HG03045 (cell line): Measurements from ENCODE around the gene FAM25G.
"Not testable (repeated sequence)": the region's sequence is repeated elsewhere in the genome, so short reads cannot be mapped to it uniquely, and the experiment has no call there.

Source experiments
- ATAC-seq: cut with Tn5 transposase; IDR thresholded peaks from one replicate; pipeline ENCODE4 v1.9.1; 2021; ENCODE audit warnings: mild to moderate bottlenecking, moderate library complexity; ENCODE audit not compliant: unreplicated experiment

The FAM25G gene

GRCh38 chr10:47491600-47491999 lies at the start of gene FAM25G:
TSS of gene FAM25G (minus strand) at chr10:47491700. CDS start at chr10:47491674, 26 bp downstream.
- ATAC-seq: not testable (repeated sequence)

GRCh38 chr10:47536430-47536829 lies 44.9 kb upstream of the FAM25G start:
- not testable (repeated sequence) for ATAC-seq

GRCh38 chr10:47523475-47523874 lies 32.0 kb upstream of the FAM25G start, which contains the start of gene AGAP9:
TSS of gene AGAP9 (minus strand) at chr10:47523638. CDS start at chr10:47523526, 112 bp downstream.
- ATAC-seq: not testable (repeated sequence)

- not testable (repeated sequence) for ATAC-seq
Observed at GRCh38 chr10:47502313-47502712, 10.8 kb upstream of the FAM25G start.

- not testable (repeated sequence) for ATAC-seq
Observed at GRCh38 chr10:47494226-47494625, 2.7 kb upstream of the FAM25G start.

- not testable (repeated sequence) for ATAC-seq
Observed at GRCh38 chr10:47489630-47490029, 1.9 kb downstream of the FAM25G start.

GRCh38 chr10:47485943-47486342 lies 5.6 kb downstream of the FAM25G start:
- not testable (repeated sequence) for ATAC-seq

GRCh38 chr10:47484786-47485185 lies 6.7 kb downstream of the FAM25G start:
- ATAC-seq: not testable (repeated sequence)

GRCh38 chr10:47483923-47484322 lies 7.6 kb downstream of the FAM25G start, which contains the start of gene ANXA8:
TSS of gene ANXA8 (minus strand) at chr10:47484115. CDS start at chr10:47483933, 182 bp downstream.
- ATAC-seq: not testable (repeated sequence)

GRCh38 chr10:47482367-47482766 lies 9.1 kb downstream of the FAM25G start:
- ATAC-seq: not testable (repeated sequence)

- ATAC-seq: not testable (repeated sequence)
Observed at GRCh38 chr10:47481768-47482181, 9.7 kb downstream of the FAM25G start.

GRCh38 chr10:47481182-47481766 lies 10.2 kb downstream of the FAM25G start:
- not testable (repeated sequence) for ATAC-seq

GRCh38 chr10:47480133-47480532 lies 11.4 kb downstream of the FAM25G start:
- not testable (repeated sequence) for ATAC-seq

- ATAC-seq: not testable (repeated sequence)
Observed at GRCh38 chr10:47478114-47478513, 13.4 kb downstream of the FAM25G start.

- ATAC-seq: not testable (repeated sequence)
Observed at GRCh38 chr10:47477078-47477477, 14.4 kb downstream of the FAM25G start.

- ATAC-seq: not testable (repeated sequence)
Observed at GRCh38 chr10:47475101-47475500, 16.4 kb downstream of the FAM25G start.

GRCh38 chr10:47473516-47473915 lies 18.0 kb downstream of the FAM25G start:
- not testable (repeated sequence) for ATAC-seq

GRCh38 chr10:47472647-47473046 lies 18.9 kb downstream of the FAM25G start:
- ATAC-seq: peak; percentile 54

- not testable (repeated sequence) for ATAC-seq
Observed at GRCh38 chr10:47472072-47472471, 19.4 kb downstream of the FAM25G start.

GRCh38 chr10:47468731-47469528 lies 22.6 kb downstream of the FAM25G start:
- ATAC-seq: not testable (repeated sequence)

GRCh38 chr10:47467957-47468356 lies 23.5 kb downstream of the FAM25G start:
- not testable (repeated sequence) for ATAC-seq

GRCh38 chr10:47467458-47467857 lies 24.0 kb downstream of the FAM25G start:
- not testable (repeated sequence) for ATAC-seq
